H9 (cell line): ENCODE results near the gene TMEM141. TPM values are rescaled to one million over a fixed set of nuclear protein-coding genes. Genes with fewer than 3 reads are reported as not detected.
"Not testable (repeated sequence)": the region's sequence is repeated elsewhere in the genome, so short reads cannot be mapped to it uniquely, and the experiment has no call there.

ENCODE experiments used
- DNase-seq: peaks from one replicate; pipeline ENCODE4 v3.0.0-alpha.2; 2017
- H2AFZ ChIP-seq: one replicate; pipeline ENCODE4 v1.6.1; 2013; ENCODE audit warnings: mild to moderate bottlenecking, low read length, control low read depth, moderate library complexity
- H2AK5ac ChIP-seq: 2 replicates; pipeline ENCODE4 v1.6.1; 2013; ENCODE audit warnings: low read length, control low read depth, mixed read lengths; ENCODE audit not compliant: insufficient read length
- H2BK120ac ChIP-seq: one replicate; pipeline ENCODE4 v1.6.1; 2013; ENCODE audit warnings: low read depth, mild to moderate bottlenecking, low read length, control low read depth, inconsistent platforms; ENCODE audit not compliant: poor library complexity, severe bottlenecking
- H2BK12ac ChIP-seq: 2 replicates; pipeline ENCODE4 v1.6.1; 2013; ENCODE audit warnings: low read length, control low read depth, mixed read lengths, low read depth; ENCODE audit not compliant: insufficient read length
- H2BK15ac ChIP-seq: 2 replicates; pipeline ENCODE4 v1.6.1; 2013; ENCODE audit warnings: low read depth, low read length, control low read depth
- H2BK20ac ChIP-seq: one replicate; pipeline ENCODE4 v1.6.1; 2013; ENCODE audit warnings: low read depth, mild to moderate bottlenecking, low read length, control low read depth, inconsistent platforms; ENCODE audit not compliant: poor library complexity, severe bottlenecking
- H2BK5ac ChIP-seq: 2 replicates; pipeline ENCODE4 v1.6.1; 2013; ENCODE audit warnings: low read length, control low read depth, mixed read lengths; ENCODE audit not compliant: insufficient read length
- H3K14ac ChIP-seq: 2 replicates; pipeline ENCODE4 v1.6.1; 2013; ENCODE audit warnings: low read length, control low read depth; ENCODE audit not compliant: insufficient read depth
- H3K18ac ChIP-seq: 2 replicates; pipeline ENCODE4 v1.6.1; 2013; ENCODE audit warnings: low read depth, mild to moderate bottlenecking, mixed read lengths, low read length, control low read depth; ENCODE audit not compliant: insufficient read length
- H3K23ac ChIP-seq: 2 replicates; pipeline ENCODE4 v1.6.1; 2013; ENCODE audit warnings: low read length, control low read depth, mixed read lengths, low read depth; ENCODE audit not compliant: insufficient read length
- H3K23me2 ChIP-seq: 2 replicates; pipeline ENCODE4 v1.6.1; 2013; ENCODE audit warnings: low read depth, mild to moderate bottlenecking, mixed read lengths, low read length, control low read depth; ENCODE audit not compliant: insufficient read length, poor library complexity, severe bottlenecking
- H3K27ac ChIP-seq: 2 replicates; pipeline ENCODE4 v1.5.1; 2013; ENCODE audit warnings: low read length, control low read depth, mixed read lengths, low read depth; ENCODE audit not compliant: insufficient read length
- H3K27me3 ChIP-seq: 2 replicates; pipeline ENCODE4 v1.6.1; 2013; ENCODE audit warnings: low read length, control low read depth, inconsistent platforms; ENCODE audit not compliant: insufficient read depth
- H3K4ac ChIP-seq: 2 replicates; pipeline ENCODE4 v1.6.1; 2013; ENCODE audit warnings: low read depth, mild to moderate bottlenecking, control low read depth, inconsistent platforms, low read length, moderate library complexity
- H3K4me1 ChIP-seq: 2 replicates; pipeline ENCODE4 v1.6.1; 2013; ENCODE audit warnings: low read length, control low read depth, inconsistent platforms; ENCODE audit not compliant: insufficient read depth
- H3K4me2 ChIP-seq: 2 replicates; pipeline ENCODE4 v1.6.1; 2013; ENCODE audit warnings: low read length, control low read depth, mixed read lengths; ENCODE audit not compliant: insufficient read length, insufficient read depth
- H3K56ac ChIP-seq: 2 replicates; pipeline ENCODE4 v1.6.1; 2013; ENCODE audit warnings: low read depth, mild to moderate bottlenecking, mixed read lengths, low read length, control low read depth; ENCODE audit not compliant: insufficient read length
- H3K79me1 ChIP-seq: 2 replicates; pipeline ENCODE4 v1.6.1; 2013; ENCODE audit warnings: low read depth, mild to moderate bottlenecking, moderate library complexity, low read length, control low read depth, inconsistent platforms; ENCODE audit not compliant: insufficient read depth, poor library complexity, severe bottlenecking
- H3K79me2 ChIP-seq: 2 replicates; pipeline ENCODE4 v1.6.1; 2013; ENCODE audit warnings: low read length, control low read depth, inconsistent platforms; ENCODE audit not compliant: insufficient read depth
- H3K9ac ChIP-seq: 2 replicates; pipeline ENCODE4 v1.6.1; 2013; ENCODE audit warnings: low read length, control low read depth, mixed read lengths; ENCODE audit not compliant: insufficient read length; ENCODE audit errors: extremely low read depth
- H3K9me3 ChIP-seq: one replicate; pipeline ENCODE4 v1.6.1; 2013; ENCODE audit warnings: low read depth, low read length, inconsistent platforms; ENCODE audit not compliant: control insufficient read depth
- H3T11ph ChIP-seq: one replicate; pipeline ENCODE4 v1.6.1; 2013; ENCODE audit warnings: mild to moderate bottlenecking, low read length, control low read depth, inconsistent platforms
- H4K20me1 ChIP-seq: one replicate; pipeline ENCODE4 v1.6.1; 2013; ENCODE audit not compliant: control insufficient read depth, insufficient read length, insufficient read depth
- H4K5ac ChIP-seq: 2 replicates; pipeline ENCODE4 v1.6.1; 2013; ENCODE audit warnings: low read depth, mild to moderate bottlenecking, mixed read lengths, low read length, control low read depth; ENCODE audit not compliant: insufficient read length
- H4K8ac ChIP-seq: replicated peaks from 2 replicates; pipeline ENCODE4 v1.6.1; 2013; ENCODE audit warnings: low read length, control low read depth, mixed read lengths, low read depth; ENCODE audit not compliant: insufficient read length
- H4K91ac ChIP-seq: 2 replicates; pipeline ENCODE4 v1.6.1; 2013; ENCODE audit warnings: low read depth, mild to moderate bottlenecking, moderate library complexity, mixed read lengths, low read length, control low read depth; ENCODE audit not compliant: insufficient read length
- H3K27ac Mint-ChIP-seq, 3 experiments: 2 replicates in 2 of 3; 3 replicates in 1 of 3; pipeline ENCODE4 v1.8.0; 2020 to 2021; ENCODE audit warnings: mixed read lengths in 3 of 3, mild to moderate bottlenecking in 1 of 3, moderate library complexity in 1 of 3
- H3K27me3 Mint-ChIP-seq: 2 replicates; pipeline ENCODE4 v1.8.0; 2021; ENCODE audit warnings: low read depth, mild to moderate bottlenecking, moderate library complexity, mixed read lengths
- H3K36me3 Mint-ChIP-seq, 3 experiments: 2 replicates in 2 of 3; 3 replicates in 1 of 3; pipeline ENCODE4 v1.8.0; 2020 to 2021; ENCODE audit warnings: low read depth in 3 of 3, mixed read lengths in 3 of 3; ENCODE audit not compliant: insufficient read depth in 1 of 3
- H3K4me1 Mint-ChIP-seq, 2 experiments: 2 replicates each; pipeline ENCODE4 v1.8.0; 2020; ENCODE audit warnings: mixed read lengths in 2 of 2
- H3K4me3 Mint-ChIP-seq, 2 experiments: 2 replicates in 1 of 2; 3 replicates in 1 of 2; pipeline ENCODE4 v1.8.0; 2020 to 2021; ENCODE audit warnings: mild to moderate bottlenecking in 2 of 2, mixed read lengths in 2 of 2, moderate library complexity in 1 of 2
- H3K9me3 Mint-ChIP-seq, 2 experiments: 2 replicates in 1 of 2; 3 replicates in 1 of 2; pipeline ENCODE4 v1.8.0; 2020; ENCODE audit warnings: mild to moderate bottlenecking in 2 of 2, mixed read lengths in 2 of 2, moderate library complexity in 1 of 2
- CTCF ChIP-seq: fragments of 200-600 bp; sonication (generic); conservative IDR thresholded peaks from 3 replicates; pipeline ENCODE4 v1.8.0; 2021; ENCODE audit warnings: antibody characterized with exemption, mild to moderate bottlenecking
- WGBS: extraction: QIAGEN DNeasy Blood & Tissue Kit; methylation state at CpG from one replicate; pipeline ENCODE4 v1.1.7; 2013; ENCODE audit warnings: missing lambda C conversion rate, low lambda C conversion rate, mixed read lengths; ENCODE audit not compliant: insufficient read length; ENCODE audit errors: extremely low coverage; 5-methylcytosine and 5-hydroxymethylcytosine counted together
- total RNA-seq: library from RNA; stranded (reverse); gene quantifications from 2 replicates; pipeline ENCODE4 v1.2.1, GENCODE V29; 2021

The TMEM141 gene
- total RNA-seq, 1 experiment from 2014 or later, result 55.2 TPM

GRCh38 chr9:136786451-136786850, 4.7 kb upstream of the TMEM141 start:
- no peak overlapping the region for H3K4me3 Mint-ChIP-seq
- H2BK12ac ChIP-seq, result no peak overlapping the region
- H4K91ac ChIP-seq, result no peak overlapping the region
- no peak overlapping the region for H3K4ac ChIP-seq
- peaks cover 17% of the 10 kb centered on the region for H3K27me3 Mint-ChIP-seq
- peaks cover 8 to 17% of the 10 kb centered on the region in 2 experiments for H3K4me1 Mint-ChIP-seq
- no peak overlapping the region for H2AK5ac ChIP-seq
- no peaks in the 10 kb centered on the region for H3K4me1 ChIP-seq
- H2BK120ac ChIP-seq, result no peak overlapping the region
- WGBS, result no CpG with 5 or more reads among the region's 10 CpGs
- H3K23me2 ChIP-seq, result no peaks in the 10 kb centered on the region
- no peak overlapping the region for H3K4me2 ChIP-seq
- H4K5ac ChIP-seq, result no peak overlapping the region
- no peak overlapping the region for H4K8ac ChIP-seq
- H3K27me3 ChIP-seq, result no peaks in the 10 kb centered on the region
- H3K27ac ChIP-seq, result no peak overlapping the region
- H2BK5ac ChIP-seq, result no peak overlapping the region
- no peak overlapping the region for H2BK20ac ChIP-seq
- no peaks in the 10 kb centered on the region for H3K9me3 Mint-ChIP-seq
- no peak overlapping the region for H3K23ac ChIP-seq
- no peak overlapping the region for H3K56ac ChIP-seq
- no peak overlapping the region for H2BK15ac ChIP-seq
- no peak for DNase-seq
- H4K20me1 ChIP-seq, result no peaks in the 10 kb centered on the region
- H3K18ac ChIP-seq, result no peak overlapping the region
- no peaks in the 10 kb centered on the region for H3K9me3 ChIP-seq
- H3T11ph ChIP-seq, result no peak overlapping the region
- H3K79me1 ChIP-seq, result no peaks in the 10 kb centered on the region
- no peak overlapping the region for H3K14ac ChIP-seq
- H3K27ac Mint-ChIP-seq, result no peak overlapping the region
- no peak overlapping the region for H2AFZ ChIP-seq
- H3K79me2 ChIP-seq, result no peaks in the 10 kb centered on the region
- no peak overlapping the region for H3K9ac ChIP-seq
- no peak for TF ChIP-seq CTCF
- no peaks in the 10 kb centered on the region for H3K36me3 Mint-ChIP-seq

GRCh38 chr9:136786983-136787382, 4.2 kb upstream of the TMEM141 start:
- H3K9me3 Mint-ChIP-seq, H3K23me2 ChIP-seq, H3K79me1 ChIP-seq, H2BK20ac ChIP-seq, H2AK5ac ChIP-seq, H3K4me2 ChIP-seq, H3K36me3 Mint-ChIP-seq, H3K27ac ChIP-seq, H3K9me3 ChIP-seq, H3K9ac ChIP-seq, H3K4me1 ChIP-seq, H4K20me1 ChIP-seq, H3K14ac ChIP-seq, H3K4ac ChIP-seq, H3K79me2 ChIP-seq, H2BK5ac ChIP-seq, H4K91ac ChIP-seq, H4K8ac ChIP-seq, H3T11ph ChIP-seq, H3K23ac ChIP-seq, H4K5ac ChIP-seq, H2AFZ ChIP-seq, H3K27me3 ChIP-seq, H2BK15ac ChIP-seq, H2BK12ac ChIP-seq, H3K27ac Mint-ChIP-seq, H2BK120ac ChIP-seq, H3K56ac ChIP-seq, H3K4me3 Mint-ChIP-seq, H3K18ac ChIP-seq, DNase-seq: not testable (repeated sequence)
- WGBS, result no CpG with 5 or more reads among the region's 4 CpGs
- H3K27me3 Mint-ChIP-seq, result peaks cover 13% of the 10 kb centered on the region
- peaks cover 8 to 18% of the 10 kb centered on the region in 2 experiments for H3K4me1 Mint-ChIP-seq
